ENCODE measurements around the gene CTDSPL. TPM values are rescaled to one million over a fixed set of nuclear protein-coding genes. Genes with fewer than 3 reads are reported as not detected.

Gene CTDSPL
- polyA plus RNA-seq, 3 donors: 99.9 to 115 (median 113) TPM

DNA sequence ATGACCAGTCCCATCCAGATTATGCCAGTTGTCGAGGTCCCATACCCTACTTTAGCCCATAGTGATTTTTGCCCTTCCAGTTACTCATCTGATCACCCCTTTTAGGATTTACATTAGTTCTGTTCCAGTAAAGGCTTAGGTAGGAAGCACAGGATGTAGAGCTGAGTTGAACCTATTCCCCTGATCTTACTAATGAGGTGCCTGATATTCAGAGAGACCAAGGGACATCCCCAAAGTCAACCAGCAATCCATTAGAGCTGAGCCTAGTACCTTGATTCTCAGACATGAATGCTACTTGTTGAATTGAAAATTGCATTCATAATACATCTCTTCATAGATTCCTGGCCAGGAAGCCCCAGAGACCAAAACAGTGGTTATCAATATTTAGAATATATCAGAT, 24.7 kb downstream of the CTDSPL start:
- no peak for DNase-seq

DNA sequence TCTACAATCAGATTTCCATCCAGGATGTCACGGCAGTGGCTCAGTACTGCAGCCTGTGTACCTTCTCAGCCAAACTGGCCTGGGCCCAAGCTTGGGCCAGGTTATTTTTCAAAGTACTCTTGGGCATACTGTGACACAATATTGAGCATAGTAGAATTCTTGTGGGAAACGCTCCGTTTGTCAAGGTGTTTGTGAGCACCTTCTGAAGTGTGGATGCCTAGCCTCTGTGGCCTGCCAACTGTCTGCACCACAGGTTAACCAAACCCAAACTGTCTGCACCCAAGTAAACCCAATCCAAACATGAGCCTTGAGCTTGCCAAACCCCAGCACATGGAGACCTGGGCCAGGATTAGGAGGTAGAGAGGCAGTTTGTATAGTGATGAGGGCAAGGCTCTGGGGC, 25.4 kb downstream of the CTDSPL start:
- DNase-seq: no peak

DNA sequence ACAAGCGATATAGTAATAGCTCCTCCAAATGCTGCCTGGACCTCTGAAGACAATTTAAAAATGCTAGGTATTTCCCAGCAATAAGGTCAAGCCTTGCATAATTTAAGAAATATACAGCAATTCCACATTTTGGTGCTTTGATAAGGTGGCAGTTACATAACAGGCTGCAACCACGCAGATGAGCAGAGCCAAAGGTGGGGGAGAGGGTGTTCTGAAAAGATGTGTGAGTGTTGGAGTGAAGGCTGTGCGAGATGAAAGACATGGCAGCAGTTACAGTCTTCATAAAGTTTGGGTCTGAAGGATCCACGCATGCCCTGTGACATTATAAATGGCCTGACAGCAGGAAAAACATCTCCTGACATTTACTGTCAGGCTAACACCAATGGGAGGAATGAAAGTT, 26.1 kb downstream of the CTDSPL start:
- DNase-seq: no peak

DNA sequence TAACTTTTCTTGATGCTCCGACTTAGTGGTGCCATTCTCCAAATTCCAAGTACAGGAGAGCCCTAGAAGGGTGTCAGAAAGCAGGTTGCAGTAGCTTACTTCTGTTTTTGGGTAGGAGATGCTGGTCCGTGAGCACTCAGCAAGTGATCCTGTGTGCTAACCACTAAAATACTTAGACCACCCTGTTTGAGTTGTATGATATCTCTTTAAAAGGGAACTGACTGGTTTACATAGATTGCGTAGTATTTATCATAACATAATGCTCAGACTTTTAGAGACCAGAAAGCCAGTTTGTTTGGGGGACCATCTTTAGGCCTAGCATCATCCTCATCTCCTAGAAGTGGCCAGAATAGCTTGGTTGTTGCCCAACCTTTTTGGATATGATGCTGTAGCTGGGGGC, 26.7 kb downstream of the CTDSPL start:
- DNase-seq: no peak

DNA sequence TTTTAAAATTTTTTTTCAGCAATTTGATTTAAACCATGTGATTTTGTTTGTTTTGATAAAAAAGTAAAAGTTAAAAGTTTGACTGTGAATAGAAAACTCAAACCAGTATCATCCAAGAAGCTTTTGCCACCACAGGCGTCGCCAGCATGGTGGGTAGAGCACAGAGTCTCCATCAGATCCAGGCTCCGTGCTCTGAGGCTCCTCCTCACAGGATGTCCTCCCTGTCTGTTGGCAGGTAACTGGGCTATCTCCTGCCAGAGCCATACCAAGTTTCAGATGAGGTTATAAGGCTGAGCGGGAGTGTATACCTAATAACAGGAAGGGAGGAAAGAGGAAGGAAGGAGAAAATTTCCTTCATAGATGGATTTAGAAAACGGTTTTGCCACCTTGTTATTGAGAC, 28.8 kb downstream of the CTDSPL start:
- DNase-seq: no peak

DNA sequence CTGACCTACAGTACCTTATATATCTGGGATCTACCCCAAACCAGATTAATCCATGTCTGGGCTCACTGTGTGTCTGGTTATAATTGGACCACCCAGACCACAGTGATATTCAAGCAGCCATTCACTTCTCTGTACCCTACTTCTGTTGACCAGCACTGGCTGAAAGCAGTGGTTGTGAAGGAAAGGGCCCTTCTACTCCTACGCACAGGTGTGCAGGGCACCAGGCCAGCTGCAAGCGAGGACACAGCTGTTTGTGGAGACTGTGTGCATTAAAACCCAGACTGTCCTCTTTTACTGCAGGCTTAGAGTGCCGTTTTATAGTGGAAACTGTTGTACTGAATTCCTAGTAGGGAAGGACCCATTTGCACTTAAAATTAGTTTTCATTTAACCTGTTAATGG, 29.5 kb downstream of the CTDSPL start:
- no peak for DNase-seq

DNA sequence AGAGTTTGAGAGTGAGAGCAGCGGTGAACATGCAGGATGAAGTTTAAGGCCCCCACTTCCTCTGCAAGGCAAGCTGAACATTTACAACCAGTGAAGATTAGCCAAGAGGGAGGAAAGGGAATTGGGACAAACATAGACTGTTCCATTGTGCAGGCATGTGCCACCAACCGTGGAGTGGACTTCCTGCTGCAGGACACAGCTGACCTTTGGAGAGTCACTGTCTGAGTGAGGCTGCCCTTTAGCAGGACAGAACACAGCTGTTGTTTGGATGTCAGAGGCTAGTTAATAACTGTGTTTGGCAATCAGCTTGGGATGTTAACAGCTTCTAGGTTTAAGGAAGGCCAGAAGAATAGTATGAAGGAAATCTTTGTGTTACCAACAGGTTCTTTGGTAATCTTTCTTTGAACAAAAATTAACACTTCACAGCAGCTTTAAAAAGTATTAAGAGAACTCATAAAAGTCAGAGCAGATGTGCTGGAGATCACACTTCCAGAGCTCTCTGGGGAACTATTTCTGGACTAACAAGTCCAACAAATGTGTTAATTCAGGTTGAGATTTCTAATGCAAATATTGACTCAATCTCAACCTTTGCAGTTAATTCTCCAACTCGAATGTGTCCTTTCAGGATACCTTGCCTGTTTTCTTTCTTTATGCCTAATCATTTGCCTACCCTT, 31.4 kb downstream of the CTDSPL start:
- peak; percentile 75 for DNase-seq

DNA sequence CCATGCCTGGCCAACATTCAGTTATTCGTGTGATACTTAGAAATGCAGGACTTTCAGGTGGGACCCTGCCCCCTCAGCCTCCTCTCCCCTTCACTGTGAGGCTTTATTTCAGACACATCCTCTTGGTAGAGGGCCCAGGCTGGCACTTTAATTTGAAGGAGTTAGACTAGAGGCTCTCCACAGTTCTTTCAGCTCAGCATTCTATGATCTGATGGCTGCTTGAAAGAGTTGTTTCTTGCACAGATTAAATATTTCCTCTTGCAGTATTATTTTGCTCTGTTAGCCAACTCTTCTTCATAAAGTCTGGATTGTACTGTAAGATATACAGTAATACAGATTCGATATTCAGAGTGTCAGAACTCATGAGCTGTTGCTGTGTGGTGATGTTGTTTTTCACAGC, 35.1 kb downstream of the CTDSPL start:
- no peak for DNase-seq

DNA sequence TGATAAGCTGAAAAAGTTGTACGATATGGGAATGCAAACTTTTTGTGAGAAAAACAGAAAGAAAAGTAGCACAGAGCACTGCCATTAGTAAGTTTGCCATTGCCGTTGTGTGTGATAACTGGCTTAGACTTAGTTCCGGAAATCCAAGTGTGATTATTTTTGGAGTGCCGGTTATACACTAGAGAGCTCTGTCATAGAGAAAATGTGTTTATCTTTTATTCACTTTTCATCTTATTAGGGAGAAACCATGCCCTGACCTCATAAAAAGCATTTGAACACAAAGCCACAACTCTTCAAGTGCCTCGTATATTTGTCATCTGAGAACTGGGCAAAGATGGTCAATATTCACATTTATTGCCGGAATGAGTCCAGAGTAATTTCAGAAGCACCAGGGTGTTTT, 36.1 kb downstream of the CTDSPL start:
- no peak for DNase-seq

DNA sequence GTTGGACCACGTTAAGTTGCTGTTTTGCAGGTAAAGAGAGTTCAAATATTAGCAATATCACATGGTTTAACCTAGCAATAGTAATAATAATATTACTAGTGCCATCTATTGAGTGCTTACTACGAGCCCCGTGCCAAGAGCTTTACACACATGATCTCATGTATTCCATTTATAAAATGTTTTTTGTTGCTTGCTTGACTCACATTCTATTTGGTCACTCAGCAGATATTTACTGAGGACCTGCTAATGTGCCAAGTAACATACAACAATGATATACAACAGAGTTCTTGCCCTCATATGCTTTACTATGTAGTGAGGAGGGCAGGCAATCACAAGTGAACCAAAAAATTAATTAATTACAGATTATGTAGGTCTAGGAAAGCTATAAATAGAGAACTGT, 36.7 kb downstream of the CTDSPL start:
- DNase-seq: no peak

GRCh38 chr3:37899101-37899707, 37.5 kb downstream of the CTDSPL start:
- no peak for DNase-seq

DNA sequence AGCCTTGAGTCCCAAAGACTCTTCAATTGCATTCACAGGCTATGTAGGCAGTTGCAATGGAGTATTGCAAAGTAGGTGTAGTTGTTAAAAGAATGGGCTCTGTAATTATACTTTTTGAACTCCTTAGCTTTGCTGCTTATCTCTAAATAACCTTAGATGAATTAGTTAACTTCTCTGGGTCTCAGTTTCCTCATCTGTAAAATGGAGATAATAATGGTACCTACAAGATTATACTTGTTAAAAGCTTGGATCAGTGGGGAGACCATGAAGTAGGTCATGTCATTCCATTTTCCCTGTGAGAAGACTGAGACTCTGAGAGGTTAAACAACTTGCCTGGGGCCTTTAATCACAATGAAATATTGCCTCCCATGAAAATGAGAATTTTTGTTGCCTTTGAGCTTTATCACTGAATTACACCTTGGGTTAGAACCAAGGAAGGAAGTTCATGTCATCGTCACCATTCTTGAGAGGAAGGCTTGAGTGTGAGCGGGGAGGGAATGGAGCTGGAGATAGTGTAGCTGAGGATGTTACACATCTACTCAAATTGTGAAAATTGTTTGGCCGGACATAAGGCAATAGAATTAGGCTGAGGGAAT, 38.1 kb downstream of the CTDSPL start:
- no peak for DNase-seq

- DNase-seq: no peak
Observed at GRCh38 chr3:37901721-37902120, 40.0 kb downstream of the CTDSPL start.

DNA sequence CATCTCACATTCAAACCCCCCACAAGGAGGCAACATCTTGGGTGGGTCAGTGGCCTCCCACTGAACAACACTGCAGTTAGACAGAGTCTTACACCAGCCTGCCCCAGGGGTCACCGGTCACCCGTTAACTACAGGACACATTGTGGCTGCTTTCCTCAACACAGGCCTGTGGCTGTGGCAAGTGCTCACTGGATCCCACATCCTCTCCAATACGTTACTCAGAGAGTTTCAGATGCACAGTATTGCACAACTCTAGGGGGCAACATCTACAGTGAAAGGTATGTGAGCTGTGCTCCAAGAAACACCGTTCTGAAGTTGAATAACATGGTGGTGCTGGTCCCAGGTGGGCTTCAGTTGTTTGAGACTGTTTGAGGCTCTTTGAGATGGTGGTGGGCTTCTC, 41.0 kb downstream of the CTDSPL start:
- no peak for DNase-seq

- DNase-seq: no peak
Observed at GRCh38 chr3:37903320-37903719, 41.6 kb downstream of the CTDSPL start.

GRCh38 chr3:37903734-37904133, 42.1 kb downstream of the CTDSPL start:
- DNase-seq: no peak

DNA sequence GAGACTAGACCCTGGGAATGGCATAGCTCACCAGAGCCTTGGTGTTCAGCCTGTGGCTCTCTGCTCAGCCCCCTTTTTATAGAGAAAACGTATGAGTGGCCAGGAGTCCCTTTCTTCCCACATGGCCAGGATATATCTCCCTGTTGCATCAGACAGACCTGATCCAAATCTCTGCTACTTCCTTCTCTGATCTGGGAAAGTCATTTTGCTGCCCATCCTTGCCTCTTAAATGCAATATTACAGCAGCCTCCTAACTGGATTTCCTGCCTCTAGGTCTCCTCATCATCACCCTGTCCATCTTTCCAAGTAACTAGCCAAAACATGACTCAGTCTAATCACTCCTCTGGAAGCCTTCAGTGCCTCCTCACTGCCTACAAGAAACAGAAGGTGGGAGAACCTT, 42.9 kb downstream of the CTDSPL start:
- DNase-seq: no peak

GRCh38 chr3:37905346-37905745, 43.7 kb downstream of the CTDSPL start:
- no peak for DNase-seq

DNA sequence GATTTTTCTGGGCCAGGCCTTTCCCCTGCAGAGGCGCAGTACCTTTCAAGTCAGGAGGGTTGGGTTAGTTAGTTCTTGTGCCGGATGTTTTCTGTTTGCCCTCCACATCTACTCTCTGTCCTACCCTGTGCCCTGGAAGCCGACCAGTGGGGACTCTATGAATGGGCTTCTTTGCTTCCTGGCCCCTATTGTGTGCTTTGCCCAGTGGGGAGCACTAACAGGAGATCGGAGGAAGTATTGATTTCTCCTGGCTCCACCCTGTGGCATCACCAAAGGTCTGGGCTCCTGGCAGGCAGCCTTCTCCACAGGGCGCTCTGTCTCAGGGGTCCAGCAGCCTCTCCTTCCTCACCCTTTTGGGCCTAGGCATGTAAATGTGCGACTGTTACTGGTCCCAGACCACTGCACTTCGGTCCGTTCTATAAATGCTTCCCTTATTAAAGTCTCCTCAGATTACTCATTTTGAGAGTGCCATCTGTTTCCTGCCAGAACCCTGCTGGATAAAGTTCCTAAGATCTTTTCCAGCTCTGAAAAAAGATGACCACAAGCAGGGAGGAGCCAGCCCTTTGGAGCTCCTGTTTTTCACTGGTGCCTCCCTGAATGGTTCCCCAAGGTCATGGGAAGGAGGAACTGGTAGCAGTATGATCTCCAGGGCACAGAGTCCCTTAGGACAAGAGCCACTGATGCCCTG, 44.5 kb downstream of the CTDSPL start:
- peak; percentile 37 for DNase-seq

- no peak for DNase-seq
Observed at GRCh38 chr3:37906734-37907282, 45.1 kb downstream of the CTDSPL start.

- no peak for DNase-seq
Observed at GRCh38 chr3:37907371-37907770, 45.7 kb downstream of the CTDSPL start.

- no peak for DNase-seq
Observed at GRCh38 chr3:37907906-37908305, 46.2 kb downstream of the CTDSPL start.

Measured in renal pelvis (tissue), 4 donors.